NB4 (cell line): ENCODE data around the gene DBP.

Experiments
- MAX ChIP-seq: IDR thresholded peaks from 2 replicates; pipeline ENCODE4 v1.6.1; 2011; ENCODE audit warnings: low read depth, low read length
- POLR2A ChIP-seq: IDR thresholded peaks from 2 replicates; pipeline ENCODE4 v1.6.1; 2011; ENCODE audit warnings: mild to moderate bottlenecking; ENCODE audit not compliant: insufficient read length; ENCODE audit errors: extremely low read depth
- TF ChIP-seq, protein P1 (sequence below): IDR thresholded peaks from one replicate; pipeline ENCODE4 v1.5.1; 2012; ENCODE audit warnings: low read depth, low read length

DNA sequence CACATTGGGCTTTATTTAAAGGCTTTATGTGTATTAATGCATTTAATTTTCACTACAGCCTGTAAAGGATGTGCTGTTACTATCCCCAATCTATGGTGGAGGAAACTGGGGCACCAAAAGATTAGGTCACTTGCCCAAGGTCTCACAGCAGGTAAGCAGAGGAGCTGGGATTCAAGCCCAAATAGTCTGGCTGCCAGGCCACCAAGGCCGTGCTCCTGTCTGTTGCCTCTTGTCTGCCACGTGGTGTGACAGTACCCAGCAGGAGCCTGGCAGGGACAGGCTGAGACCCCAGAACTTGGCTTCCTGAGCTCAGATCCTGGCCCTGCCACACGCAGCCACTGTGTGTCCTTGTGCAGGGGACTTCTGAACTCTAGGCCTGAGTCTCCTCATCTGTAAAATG lies 31.2 kb upstream of the DBP start:
- TF ChIP-seq MAX: 0 out of 2 replicates have a peak, but pooled peaks have one; percentile 10
- no peak for TF ChIP-seq POLR2A
- TF ChIP-seq, protein P1, sequence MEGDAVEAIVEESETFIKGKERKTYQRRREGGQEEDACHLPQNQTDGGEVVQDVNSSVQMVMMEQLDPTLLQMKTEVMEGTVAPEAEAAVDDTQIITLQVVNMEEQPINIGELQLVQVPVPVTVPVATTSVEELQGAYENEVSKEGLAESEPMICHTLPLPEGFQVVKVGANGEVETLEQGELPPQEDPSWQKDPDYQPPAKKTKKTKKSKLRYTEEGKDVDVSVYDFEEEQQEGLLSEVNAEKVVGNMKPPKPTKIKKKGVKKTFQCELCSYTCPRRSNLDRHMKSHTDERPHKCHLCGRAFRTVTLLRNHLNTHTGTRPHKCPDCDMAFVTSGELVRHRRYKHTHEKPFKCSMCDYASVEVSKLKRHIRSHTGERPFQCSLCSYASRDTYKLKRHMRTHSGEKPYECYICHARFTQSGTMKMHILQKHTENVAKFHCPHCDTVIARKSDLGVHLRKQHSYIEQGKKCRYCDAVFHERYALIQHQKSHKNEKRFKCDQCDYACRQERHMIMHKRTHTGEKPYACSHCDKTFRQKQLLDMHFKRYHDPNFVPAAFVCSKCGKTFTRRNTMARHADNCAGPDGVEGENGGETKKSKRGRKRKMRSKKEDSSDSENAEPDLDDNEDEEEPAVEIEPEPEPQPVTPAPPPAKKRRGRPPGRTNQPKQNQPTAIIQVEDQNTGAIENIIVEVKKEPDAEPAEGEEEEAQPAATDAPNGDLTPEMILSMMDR: no peak
